Astrocyte of the cerebellum (primary cell): ENCODE data around the gene MAPRE2.

ENCODE experiments used
- DNase-seq: peaks from one replicate; pipeline ENCODE4 v3.0.0-alpha.2; 2011; ENCODE audit warnings: low read depth
- H3K4me3 ChIP-seq: 2 replicates; pipeline ENCODE4 v1.5.1; 2011; ENCODE audit warnings: mild to moderate bottlenecking, low read depth, low read length, moderate library complexity
- CTCF ChIP-seq: IDR thresholded peaks from 2 replicates; pipeline ENCODE4 v1.5.1; 2012; ENCODE audit warnings: low read length, low read depth, moderate library complexity, mild to moderate bottlenecking; ENCODE audit errors: missing control alignments
- in situ Hi-C: cut with HindIII; loops from 2 replicates; pipeline ENCODE4 v1.10.0; 2017; ENCODE audit warnings: low sequenced_read_pairs

Gene MAPRE2

GRCh38 chr18:35110554-35111485 is 69.6 kb downstream of the MAPRE2 start:
- no peak for TF ChIP-seq CTCF
- DNase-seq: no peak
- H3K4me3 ChIP-seq: no peak overlapping the region
- in situ Hi-C loops: no loop called here

GRCh38 chr18:35112696-35113095 is 71.5 kb downstream of the MAPRE2 start:
- no peak for DNase-seq
- no peak for TF ChIP-seq CTCF
- H3K4me3 ChIP-seq: no peak overlapping the region
- in situ Hi-C loops: no loop called here

DNA sequence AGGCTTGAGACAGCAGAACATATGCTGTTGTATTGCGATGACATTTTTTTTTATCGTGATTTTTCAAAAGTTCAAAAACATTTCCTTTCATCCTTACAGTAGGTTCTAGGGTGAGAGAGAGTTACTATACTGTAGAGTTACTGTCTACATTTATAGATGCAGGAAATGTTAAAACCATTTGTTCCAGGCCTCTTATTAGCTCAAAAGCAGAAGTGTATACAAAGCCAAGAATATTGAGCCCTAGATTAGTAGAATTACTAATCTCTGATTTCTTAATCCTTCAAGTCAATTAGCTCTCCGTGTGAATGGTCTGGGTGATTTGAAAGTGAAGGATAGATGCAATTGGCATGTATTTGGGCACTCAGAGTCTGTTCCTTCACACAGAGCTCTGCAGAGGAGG is 73.1 kb downstream of the MAPRE2 start:
- H3K4me3 ChIP-seq: no peak overlapping the region
- in situ Hi-C loops: no loop called here
- no peak for DNase-seq
- no peak for TF ChIP-seq CTCF

GRCh38 chr18:35116784-35117318 is 75.6 kb downstream of the MAPRE2 start:
- in situ Hi-C loops: no loop called here
- no peak overlapping the region for H3K4me3 ChIP-seq
- DNase-seq: no peak
- no peak for TF ChIP-seq CTCF

GRCh38 chr18:35117372-35117771 is 76.2 kb downstream of the MAPRE2 start:
- H3K4me3 ChIP-seq: no peak overlapping the region
- no peak for TF ChIP-seq CTCF
- no peak for DNase-seq
- in situ Hi-C loops: no loop called here

- TF ChIP-seq CTCF: no peak
- in situ Hi-C loops: no loop called here
- DNase-seq: peak; percentile 18
- H3K4me3 ChIP-seq: no peak overlapping the region
These were observed 76.8 kb downstream of the MAPRE2 start for GRCh38 chr18:35117951-35118411.
